GM10266 (cell line): ENCODE results near the gene WNT7A.

Experiments used
- DNase-seq: peaks from one replicate; pipeline ENCODE4 v3.0.0; 2012; ENCODE audit errors: extremely low spot score
- TF ChIP-seq, protein P1 (sequence below): IDR thresholded peaks from 2 replicates; pipeline ENCODE4 v1.5.1; 2012; ENCODE audit warnings: mild to moderate bottlenecking, low read depth; ENCODE audit not compliant: control insufficient read depth, insufficient read depth; ENCODE audit errors: missing control alignments

WNT7A gene

DNA sequence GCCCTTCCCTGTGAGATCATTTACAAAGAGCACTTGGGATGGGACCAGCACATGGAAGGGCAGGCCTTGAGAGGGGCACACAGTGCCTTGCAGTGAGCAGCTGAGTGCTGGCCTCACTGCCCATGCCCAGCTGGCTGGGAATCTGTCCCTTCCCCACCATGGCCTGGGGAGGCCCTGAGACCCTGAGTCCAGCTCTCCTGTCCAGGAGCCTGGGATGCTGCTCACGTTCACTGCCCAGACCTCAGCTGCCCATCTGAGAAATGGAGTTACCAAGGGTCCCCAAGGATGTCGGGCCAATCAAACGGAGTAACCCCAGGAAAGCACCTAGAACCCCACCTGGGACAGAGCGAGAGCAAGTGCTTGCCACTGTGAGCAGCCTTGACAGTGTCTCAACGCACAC, 35.6 kb downstream of the WNT7A start:
- DNase-seq = no peak

DNA sequence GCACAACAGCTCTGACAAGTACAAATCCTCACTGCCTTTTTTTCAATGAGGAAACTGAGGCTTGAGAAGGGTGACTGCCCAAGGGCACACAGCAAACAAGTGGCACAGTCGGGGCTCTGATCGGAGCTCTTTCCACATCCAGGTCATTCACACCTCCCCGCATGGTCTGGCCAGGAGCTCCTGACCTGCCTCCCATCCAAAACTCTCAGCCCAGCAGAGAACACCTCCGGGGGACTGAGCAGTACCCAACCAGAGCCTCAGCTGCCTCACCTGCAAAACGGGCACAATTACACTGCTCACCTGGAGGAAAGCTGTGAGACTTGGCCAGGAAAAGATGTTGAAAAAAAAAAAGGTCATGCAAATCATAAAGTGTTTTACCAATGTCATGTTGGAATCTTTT, 36.5 kb downstream of the WNT7A start:
- no peak for DNase-seq
- TF ChIP-seq, protein P1, sequence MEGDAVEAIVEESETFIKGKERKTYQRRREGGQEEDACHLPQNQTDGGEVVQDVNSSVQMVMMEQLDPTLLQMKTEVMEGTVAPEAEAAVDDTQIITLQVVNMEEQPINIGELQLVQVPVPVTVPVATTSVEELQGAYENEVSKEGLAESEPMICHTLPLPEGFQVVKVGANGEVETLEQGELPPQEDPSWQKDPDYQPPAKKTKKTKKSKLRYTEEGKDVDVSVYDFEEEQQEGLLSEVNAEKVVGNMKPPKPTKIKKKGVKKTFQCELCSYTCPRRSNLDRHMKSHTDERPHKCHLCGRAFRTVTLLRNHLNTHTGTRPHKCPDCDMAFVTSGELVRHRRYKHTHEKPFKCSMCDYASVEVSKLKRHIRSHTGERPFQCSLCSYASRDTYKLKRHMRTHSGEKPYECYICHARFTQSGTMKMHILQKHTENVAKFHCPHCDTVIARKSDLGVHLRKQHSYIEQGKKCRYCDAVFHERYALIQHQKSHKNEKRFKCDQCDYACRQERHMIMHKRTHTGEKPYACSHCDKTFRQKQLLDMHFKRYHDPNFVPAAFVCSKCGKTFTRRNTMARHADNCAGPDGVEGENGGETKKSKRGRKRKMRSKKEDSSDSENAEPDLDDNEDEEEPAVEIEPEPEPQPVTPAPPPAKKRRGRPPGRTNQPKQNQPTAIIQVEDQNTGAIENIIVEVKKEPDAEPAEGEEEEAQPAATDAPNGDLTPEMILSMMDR = no peak

More for the DNA sequence above, 35.6 kb downstream of the WNT7A start:
- TF ChIP-seq, protein P1 = no peak

DNA sequence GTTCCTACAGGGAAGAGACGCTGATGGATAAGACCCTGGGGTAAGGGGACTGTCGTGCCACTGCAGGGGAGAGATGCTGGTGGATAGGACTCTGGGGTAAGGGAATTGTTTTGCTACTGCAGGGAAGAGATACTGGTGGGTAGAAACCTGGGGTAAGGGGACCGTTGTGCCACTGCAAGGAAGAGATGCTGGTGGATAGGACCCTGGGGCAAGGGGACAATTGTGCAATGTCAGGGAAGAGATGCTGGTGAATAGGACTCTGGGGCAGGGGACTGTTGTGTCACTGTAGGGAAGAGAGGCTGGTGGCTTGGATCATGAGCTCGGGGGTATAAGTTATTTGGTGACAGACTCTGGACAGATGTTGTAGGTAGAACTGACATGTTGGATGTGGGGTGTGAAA, 37.6 kb downstream of the WNT7A start:
- TF ChIP-seq, protein P1 = no peak
- no peak for DNase-seq

DNA sequence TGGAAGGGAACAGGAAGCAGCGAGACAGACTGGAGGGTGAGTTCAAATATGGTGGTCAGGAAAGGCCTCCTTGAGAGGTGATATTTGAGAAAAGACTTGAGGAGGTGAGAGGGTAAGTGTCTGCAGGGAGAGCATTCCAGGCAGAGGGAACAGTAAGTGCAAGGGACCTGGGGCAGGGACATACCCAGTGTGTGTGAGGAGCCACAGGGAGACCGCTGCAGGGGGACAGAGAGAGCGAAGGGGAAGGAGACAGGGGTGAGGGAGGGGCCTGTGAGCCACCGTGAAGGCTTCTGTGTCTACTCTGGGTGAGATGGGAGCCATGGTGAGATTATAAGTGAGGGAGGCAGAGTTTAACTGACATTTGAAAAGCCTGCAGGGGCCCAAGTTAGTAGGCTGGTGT, 38.0 kb downstream of the WNT7A start:
- DNase-seq = no peak
- TF ChIP-seq, protein P1 = no peak

DNA sequence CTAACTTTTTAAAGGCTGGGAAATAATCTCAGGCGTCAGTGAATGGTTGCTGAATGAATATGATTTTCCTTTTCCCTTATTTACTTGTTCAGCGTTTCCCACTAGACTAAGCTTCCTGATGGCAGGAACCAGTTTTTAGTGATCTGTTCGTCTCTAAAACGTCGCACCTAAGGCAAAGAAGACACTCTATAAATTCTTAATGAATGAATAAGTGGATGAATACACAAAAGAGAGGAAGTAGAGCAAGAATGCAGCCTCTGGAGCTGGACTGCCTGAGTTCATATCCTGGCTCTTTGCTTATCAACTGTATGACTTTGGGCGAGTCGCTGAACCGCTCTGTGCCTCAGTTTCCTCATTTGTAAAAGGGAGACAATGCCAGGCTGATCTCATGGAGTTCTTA, 38.7 kb downstream of the WNT7A start:
- TF ChIP-seq, protein P1 = no peak
- DNase-seq = no peak

DNA sequence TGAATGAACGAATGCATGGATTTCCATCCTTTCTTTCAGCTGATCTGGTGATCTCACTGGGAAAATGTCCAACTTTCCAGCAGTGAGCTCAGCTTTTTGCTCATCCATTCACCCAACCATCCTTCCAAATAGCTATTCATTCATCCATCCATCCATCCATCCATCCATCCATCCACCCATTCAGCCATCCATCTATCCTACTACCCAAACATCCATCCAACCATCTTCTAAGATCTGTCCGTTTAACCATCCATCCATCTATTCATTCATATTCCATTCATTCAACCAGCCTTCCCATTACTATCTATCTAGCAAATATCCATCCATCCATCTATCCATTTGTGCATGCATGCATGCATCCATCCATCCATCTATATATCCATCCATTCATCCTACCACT, 39.4 kb downstream of the WNT7A start:
- TF ChIP-seq, protein P1 = no peak
- DNase-seq = no peak

DNA sequence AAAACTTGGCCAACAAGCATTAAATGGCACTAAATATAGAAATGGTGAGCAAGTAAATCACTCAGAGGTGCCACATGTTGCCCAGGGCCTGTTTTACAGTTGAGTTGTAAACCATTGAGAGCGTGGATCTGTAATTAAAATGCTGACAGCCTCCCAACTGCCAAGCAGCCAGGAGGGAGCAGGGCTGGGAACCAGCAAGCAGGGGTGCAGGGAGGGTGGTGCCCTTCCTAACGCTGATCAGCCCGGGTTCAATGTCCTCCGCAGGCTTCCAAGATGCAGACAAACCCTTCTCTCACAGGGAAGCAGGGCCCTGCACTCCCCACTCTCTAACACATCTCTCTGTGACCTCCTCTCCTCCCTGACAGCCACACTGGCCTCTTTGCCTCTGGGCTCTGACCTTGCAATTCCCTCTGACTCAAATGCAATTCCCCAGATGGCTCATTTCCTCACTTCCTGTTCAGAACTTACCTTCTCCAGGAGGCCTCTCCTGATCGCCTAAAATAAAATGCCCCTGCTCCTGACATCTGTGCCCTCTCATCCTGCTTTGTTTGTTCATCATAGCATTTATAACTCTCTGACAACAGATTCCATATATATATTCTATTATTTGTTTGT, 40.0 kb downstream of the WNT7A start:
- no peak for DNase-seq
- TF ChIP-seq, protein P1 = no peak
